Stimulated activated CD8-positive, alpha-beta memory T cell treated with anti-CD3 and anti-CD28 coated beads, Interleukin-4, amount 100 ng/mL, for 1 hour (primary cell): ENCODE results near the gene NRM.
"Not testable (repeated sequence)": the region's sequence is repeated elsewhere in the genome, so short reads cannot be mapped to it uniquely, and the experiment has no call there.

Experiments
- DNase-seq, 2 donors: peaks; one replicate each; pipeline ENCODE4 v3.0.0-alpha.2; 2020; ENCODE audit warnings: low read depth in 2 of 2, low spot score in 1 of 2

The NRM gene

GRCh38 chr6:30672445-30673253, 18.1 kb downstream of the NRM start, which contains the start of gene DHX16:
TSS of gene DHX16 (minus strand) at chr6:30673006. CDS start at chr6:30672841, 165 bp downstream.
- peak; percentile 80 to 81 for DNase-seq

GRCh38 chr6:30670760-30671527, 19.8 kb downstream of the NRM start:
- DNase-seq = no peak

GRCh38 chr6:30666300-30666699, 24.5 kb downstream of the NRM start:
- not testable (repeated sequence) for DNase-seq

GRCh38 chr6:30664994-30665767, 25.6 kb downstream of the NRM start:
- DNase-seq = no peak

GRCh38 chr6:30657922-30658321, 32.9 kb downstream of the NRM start:
- not testable (repeated sequence) for DNase-seq

GRCh38 chr6:30657454-30657853, 33.3 kb downstream of the NRM start:
- DNase-seq = no peak

GRCh38 chr6:30656513-30656912, 34.3 kb downstream of the NRM start:
- DNase-seq = no peak

- no peak for DNase-seq
These were observed 35.1 kb downstream of the NRM start for GRCh38 chr6:30655743-30656094.

- no peak for DNase-seq
These were observed 35.7 kb downstream of the NRM start for GRCh38 chr6:30654798-30655742.

GRCh38 chr6:30651143-30651542, 39.6 kb downstream of the NRM start:
- DNase-seq = no peak

GRCh38 chr6:30647242-30648116, 43.3 kb downstream of the NRM start:
- DNase-seq = peak; percentile 52 to 54

- DNase-seq = peak; percentile 81 to 91
These were observed 44.1 kb downstream of the NRM start, which contains the start of gene C6orf136 for GRCh38 chr6:30646450-30647241. TSS of gene C6orf136 (plus strand) at chr6:30647133. CDS start at chr6:30647232, 99 bp downstream.

GRCh38 chr6:30645989-30646388, 44.8 kb downstream of the NRM start:
- no peak for DNase-seq

GRCh38 chr6:30644769-30645168, 46.0 kb downstream of the NRM start:
- no peak for DNase-seq

- no peak for DNase-seq
These were observed 47.1 kb downstream of the NRM start for GRCh38 chr6:30643656-30644055.

GRCh38 chr6:30641048-30641447, 49.7 kb downstream of the NRM start:
- no peak for DNase-seq

- DNase-seq = no peak
These were observed 50.3 kb downstream of the NRM start for GRCh38 chr6:30640481-30640880.
